HG03460 (cell line): ENCODE results near the gene EOLA1.
A peak's percentile ranks its signal among the peaks of the same experiment; 100 is the strongest.
"Not testable (repeated sequence)": the region's sequence is repeated elsewhere in the genome, so short reads cannot be mapped to it uniquely, and the experiment has no call there.

Source experiments
- ATAC-seq: cut with Tn5 transposase; IDR thresholded peaks from one replicate; pipeline ENCODE4 v1.9.1; 2021; ENCODE audit not compliant: unreplicated experiment

The EOLA1 gene

GRCh38 chrX:149541521-149542047 lies 772 bp downstream of the EOLA1 start:
- no peak for ATAC-seq

- peak; percentile 51 for ATAC-seq
Observed at GRCh38 chrX:149545545-149546543, 5.0 kb downstream of the EOLA1 start.

- not testable (repeated sequence) for ATAC-seq
Observed at GRCh38 chrX:149546962-149547361, 6.2 kb downstream of the EOLA1 start.

- not testable (repeated sequence) for ATAC-seq
Observed at GRCh38 chrX:149547782-149548181, 7.0 kb downstream of the EOLA1 start.

GRCh38 chrX:149549701-149550100 lies 8.9 kb downstream of the EOLA1 start, which contains the start of gene HSFX3:
Gene HSFX3 (minus strand): TSS chrX:149549924. CDS start chrX:149549852, 72 bp downstream.
- ATAC-seq, result not testable (repeated sequence)

GRCh38 chrX:149550454-149550853 lies 9.6 kb downstream of the EOLA1 start:
- not testable (repeated sequence) for ATAC-seq

- not testable (repeated sequence) for ATAC-seq
Observed at GRCh38 chrX:149551245-149551938, 10.6 kb downstream of the EOLA1 start.

- ATAC-seq, result not testable (repeated sequence)
Observed at GRCh38 chrX:149551939-149552248, 11.1 kb downstream of the EOLA1 start.

- not testable (repeated sequence) for ATAC-seq
Observed at GRCh38 chrX:149555251-149555650, 14.4 kb downstream of the EOLA1 start.

- no peak for ATAC-seq
Observed at GRCh38 chrX:149563359-149563758, 22.5 kb downstream of the EOLA1 start.

- ATAC-seq, result no peak
Observed at GRCh38 chrX:149567621-149568417, 27.0 kb downstream of the EOLA1 start.

- ATAC-seq, result no peak
Observed at GRCh38 chrX:149568701-149569296, 28.0 kb downstream of the EOLA1 start.

GRCh38 chrX:149569770-149570169 lies 29.0 kb downstream of the EOLA1 start:
- no peak for ATAC-seq

GRCh38 chrX:149570668-149571067 lies 29.9 kb downstream of the EOLA1 start:
- ATAC-seq, result no peak

- ATAC-seq, result no peak
Observed at GRCh38 chrX:149571770-149572169, 31.0 kb downstream of the EOLA1 start.

GRCh38 chrX:149572743-149573142 lies 31.9 kb downstream of the EOLA1 start:
- ATAC-seq, result no peak

- peak; percentile 100 for ATAC-seq
Observed at GRCh38 chrX:149573456-149573855, 32.6 kb downstream of the EOLA1 start.

GRCh38 chrX:149585631-149586030 lies 44.8 kb downstream of the EOLA1 start:
- not testable (repeated sequence) for ATAC-seq

- not testable (repeated sequence) for ATAC-seq
Observed at GRCh38 chrX:149587359-149587758, 46.5 kb downstream of the EOLA1 start, which contains the start of gene MAGEA9B. Gene MAGEA9B (minus strand): TSS chrX:149587459. CDS start chrX:149583179, 4,280 bp downstream.

- not testable (repeated sequence) for ATAC-seq
Observed at GRCh38 chrX:149590993-149591392, 50.2 kb downstream of the EOLA1 start.
